Sigmoid colon (tissue), 4 donors: ENCODE measurements around the gene GJC2.
"Not testable (repeated sequence)": the region's sequence is repeated elsewhere in the genome, so short reads cannot be mapped to it uniquely, and the experiment has no call there.

Source experiments
- EP300 ChIP-seq, 4 donors: sonication (generic); formaldehyde crosslinking; IDR thresholded peaks; one replicate each; pipeline ENCODE4 v1.6.1; 2017; ENCODE audit warnings: antibody characterized with exemption in 4 of 4
- TF ChIP-seq, protein P1 (sequence below), 4 experiments: fragments of 450-650 bp in 3 of 4; fragments of 200-600 bp in 1 of 4; IDR thresholded peaks; one replicate each; pipeline ENCODE4 v1.5.1; 2016 to 2019; ENCODE audit warnings: antibody characterized with exemption in 4 of 4, mild to moderate bottlenecking in 3 of 4, moderate library complexity in 2 of 4

DNA sequence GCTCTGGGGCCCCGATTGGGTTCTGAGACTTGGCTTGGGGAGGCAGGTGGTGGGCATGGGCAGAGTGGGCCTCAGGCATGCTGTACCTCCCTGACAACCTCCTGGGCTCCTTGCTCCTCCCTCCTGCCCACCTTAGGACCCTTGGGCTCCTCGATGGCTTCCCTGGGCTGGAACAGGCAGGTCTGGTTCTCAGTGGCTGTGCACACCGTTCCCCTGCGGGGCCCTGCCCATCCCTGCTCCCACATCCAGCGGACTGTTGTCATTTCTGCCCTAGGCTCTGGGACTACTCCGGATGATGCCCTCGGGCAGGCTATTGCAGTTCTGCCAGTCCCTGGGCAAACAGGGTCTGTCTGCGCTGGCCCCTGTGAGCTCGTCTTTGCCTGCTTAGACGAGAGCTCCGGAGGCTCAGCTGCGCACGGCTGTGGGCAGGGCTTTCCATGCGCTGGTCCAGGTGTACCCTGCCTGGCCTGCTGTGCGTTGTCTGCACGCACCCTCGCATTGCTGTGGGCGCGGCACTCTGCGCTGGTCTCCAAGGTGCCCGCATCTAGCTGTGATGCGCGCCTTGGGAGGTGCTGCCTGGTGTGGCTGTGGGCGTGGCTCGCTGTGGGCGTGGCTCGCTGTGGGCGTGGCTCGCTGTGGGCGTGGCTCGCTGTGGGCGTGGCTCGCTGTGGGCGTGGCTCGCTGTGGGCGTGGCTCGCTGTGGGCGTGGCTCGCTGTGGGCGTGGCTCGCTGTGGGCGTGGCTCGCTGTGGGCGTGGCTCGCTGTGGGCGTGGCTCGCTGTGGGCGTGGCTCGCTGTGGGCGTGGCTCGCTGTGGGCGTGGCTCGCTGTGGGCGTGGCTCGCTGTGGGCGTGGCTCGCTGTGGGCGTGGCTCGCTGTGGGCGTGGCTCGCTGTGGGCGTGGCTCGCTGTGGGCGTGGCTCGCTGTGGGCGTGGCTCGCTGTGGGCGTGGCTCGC, 24.1 kb downstream of the GJC2 start:
- TF ChIP-seq, protein P1, sequence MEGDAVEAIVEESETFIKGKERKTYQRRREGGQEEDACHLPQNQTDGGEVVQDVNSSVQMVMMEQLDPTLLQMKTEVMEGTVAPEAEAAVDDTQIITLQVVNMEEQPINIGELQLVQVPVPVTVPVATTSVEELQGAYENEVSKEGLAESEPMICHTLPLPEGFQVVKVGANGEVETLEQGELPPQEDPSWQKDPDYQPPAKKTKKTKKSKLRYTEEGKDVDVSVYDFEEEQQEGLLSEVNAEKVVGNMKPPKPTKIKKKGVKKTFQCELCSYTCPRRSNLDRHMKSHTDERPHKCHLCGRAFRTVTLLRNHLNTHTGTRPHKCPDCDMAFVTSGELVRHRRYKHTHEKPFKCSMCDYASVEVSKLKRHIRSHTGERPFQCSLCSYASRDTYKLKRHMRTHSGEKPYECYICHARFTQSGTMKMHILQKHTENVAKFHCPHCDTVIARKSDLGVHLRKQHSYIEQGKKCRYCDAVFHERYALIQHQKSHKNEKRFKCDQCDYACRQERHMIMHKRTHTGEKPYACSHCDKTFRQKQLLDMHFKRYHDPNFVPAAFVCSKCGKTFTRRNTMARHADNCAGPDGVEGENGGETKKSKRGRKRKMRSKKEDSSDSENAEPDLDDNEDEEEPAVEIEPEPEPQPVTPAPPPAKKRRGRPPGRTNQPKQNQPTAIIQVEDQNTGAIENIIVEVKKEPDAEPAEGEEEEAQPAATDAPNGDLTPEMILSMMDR (IDR thresholded peaks at IDR 0.05), result not testable (repeated sequence)
- not testable (repeated sequence) for TF ChIP-seq EP300 (IDR thresholded peaks at IDR 0.05)
